GM15510 (cell line): ENCODE measurements around the gene SYT7.

Experiments used
- POLR2A ChIP-seq: IDR thresholded peaks from 3 replicates; pipeline ENCODE4 v1.6.1; 2011; ENCODE audit warnings: borderline replicate concordance; ENCODE audit not compliant: insufficient read length; ENCODE audit errors: extremely low read depth

Gene SYT7

GRCh38 chr11:61494381-61494961, 86.4 kb downstream of the SYT7 start:
- no peak for TF ChIP-seq POLR2A

- no peak for TF ChIP-seq POLR2A
Observed at GRCh38 chr11:61491736-61492395, 89.0 kb downstream of the SYT7 start.

- TF ChIP-seq POLR2A, result no peak
Observed at GRCh38 chr11:61489833-61490721, 90.8 kb downstream of the SYT7 start.

- TF ChIP-seq POLR2A, result no peak
Observed at GRCh38 chr11:61488651-61489291, 92.1 kb downstream of the SYT7 start.

GRCh38 chr11:61487342-61488025, 93.4 kb downstream of the SYT7 start:
- TF ChIP-seq POLR2A, result no peak

- no peak for TF ChIP-seq POLR2A
Observed at GRCh38 chr11:61486779-61487178, 94.1 kb downstream of the SYT7 start.

GRCh38 chr11:61486011-61486620, 94.8 kb downstream of the SYT7 start:
- no peak for TF ChIP-seq POLR2A

GRCh38 chr11:61485080-61485479, 95.8 kb downstream of the SYT7 start:
- TF ChIP-seq POLR2A, result no peak

- no peak for TF ChIP-seq POLR2A
Observed at GRCh38 chr11:61484541-61484940, 96.3 kb downstream of the SYT7 start.

- no peak for TF ChIP-seq POLR2A
Observed at GRCh38 chr11:61482513-61482912, 98.4 kb downstream of the SYT7 start.

GRCh38 chr11:61481806-61482205, 99.1 kb downstream of the SYT7 start:
- TF ChIP-seq POLR2A, result no peak

GRCh38 chr11:61480994-61481335, 99.9 kb downstream of the SYT7 start:
- TF ChIP-seq POLR2A, result no peak

GRCh38 chr11:61480261-61480993, 100.4 kb downstream of the SYT7 start:
- TF ChIP-seq POLR2A, result no peak
